Measurements from ENCODE around the gene MTURN.

The MTURN gene

DNA sequence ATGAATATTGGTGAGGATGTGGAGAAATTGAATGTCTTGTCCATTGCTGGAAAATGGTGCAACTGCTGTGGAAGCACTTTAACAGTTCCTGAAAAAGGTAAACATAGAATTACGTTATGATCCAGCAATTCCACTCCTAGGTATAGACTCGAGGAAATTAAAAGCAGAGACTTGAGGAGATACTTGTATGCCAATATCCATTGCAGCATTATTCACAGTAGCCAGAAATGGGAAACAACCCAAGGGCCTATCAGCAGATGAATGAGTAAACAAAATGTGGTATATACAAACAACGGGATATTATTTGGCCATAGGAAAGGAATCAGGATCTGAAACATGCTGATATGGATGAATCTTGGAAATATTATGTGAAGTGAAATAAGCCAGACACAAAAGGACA, 32.5 kb upstream of the MTURN start:
- peaks cover 17 to 25% (median 21%) of the 10 kb centered on the region in 11 experiments; a peak in 21 of 22 replicates for H3K9me3 ChIP-seq (replicated peaks in 1 of 11)
- H3K27ac ChIP-seq = no peak overlapping the region

DNA sequence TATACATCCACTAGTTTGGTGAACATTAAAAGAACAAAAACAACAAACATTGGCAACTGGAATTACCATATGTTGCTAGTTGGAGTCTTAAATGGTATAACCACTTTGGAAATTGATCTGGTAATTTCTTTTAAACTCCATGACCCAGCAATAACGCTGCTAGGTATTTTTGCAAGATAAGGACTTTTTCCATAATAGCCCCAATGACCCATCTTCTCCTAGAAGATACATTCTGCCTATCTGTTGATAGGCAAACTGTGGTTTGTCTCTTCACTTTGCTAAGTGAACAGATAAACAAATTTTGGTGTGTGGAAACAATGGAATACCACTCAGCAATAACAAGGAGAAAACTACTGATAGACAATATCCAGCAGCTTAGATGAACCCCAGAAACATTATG, 30.6 kb upstream of the MTURN start:
- Histone ChIP-seq H3K9ac (no peak overlapping the region), H3K27me3 (no peaks in the 10 kb centered on the region), H3K9me3 (replicated peaks in 1 of 11) (peaks cover 7 to 23% (median 20%) of the 10 kb centered on the region in 11 experiments; a peak in 17 of 22 replicates), H4K20me1 (no peaks in the 10 kb centered on the region), H3K4me2 (no peak overlapping the region), H3K4me3 (no peak overlapping the region), H3K36me3 (peaks cover 3 to 12% (median 5%) of the 10 kb centered on the region in 11 experiments; a peak in 14 of 22 replicates), H3K4me1 (no peaks in the 10 kb centered on the region), H3K27ac (no peak overlapping the region)
- TF ChIP-seq Cebpa-rat (IDR thresholded peaks at IDR 0.05) = no peak

More for the DNA sequence above, 32.5 kb upstream of the MTURN start:
- Histone ChIP-seq H3K4me3 (no peak overlapping the region), H3K4me2 (no peak overlapping the region), H3K9ac (no peak overlapping the region), H3K4me1 (no peaks in the 10 kb centered on the region), H3K27me3 (no peaks in the 10 kb centered on the region), H4K20me1 (no peaks in the 10 kb centered on the region), H3K36me3 (peaks cover 0 to 20% (median 13%) of the 10 kb centered on the region in 11 experiments; a peak in 13 of 22 replicates)
- no peak for TF ChIP-seq Cebpa-rat (IDR thresholded peaks at IDR 0.05)

DNA sequence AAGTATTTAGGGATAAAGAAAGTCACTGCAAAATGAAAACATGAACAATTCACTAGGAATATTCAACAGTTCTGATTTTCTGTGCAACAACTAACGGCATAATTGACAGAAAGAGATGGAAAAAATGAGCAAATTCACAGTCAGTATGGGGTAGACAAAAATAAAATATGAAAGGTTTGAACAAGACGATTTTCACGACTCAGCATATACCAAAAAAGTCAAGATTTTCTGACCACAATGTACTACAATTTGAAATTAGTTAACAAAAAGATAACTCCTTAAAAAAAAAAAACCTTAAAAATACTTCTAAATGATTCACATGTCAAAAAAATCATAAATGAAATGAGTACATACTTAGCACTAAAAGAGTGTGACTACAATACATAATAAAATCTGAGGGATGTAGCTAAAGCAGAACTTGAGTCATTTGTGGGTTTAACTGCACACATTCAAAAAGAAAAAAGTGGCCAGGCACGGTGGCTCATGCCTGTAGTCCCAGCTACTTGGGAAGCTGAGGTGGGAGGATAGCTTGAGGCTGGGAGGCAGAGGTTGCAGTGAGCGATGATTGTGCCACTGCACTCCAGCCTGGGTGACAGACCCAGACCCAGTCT, 22.6 kb upstream of the MTURN start:
- Histone ChIP-seq H4K20me1 (no peaks in the 10 kb centered on the region), H3K4me2 (no peak overlapping the region), H3K9ac (no peak overlapping the region), H3K36me3 (peaks cover 5 to 27% (median 12%) of the 10 kb centered on the region in 11 experiments; a peak in 11 of 22 replicates), H3K27ac (no peak overlapping the region), H3K4me3 (no peak overlapping the region), H3K27me3 (no peaks in the 10 kb centered on the region), H3K9me3 (replicated peaks in 1 of 11) (peaks cover 36 to 65% (median 54%) of the 10 kb centered on the region in 11 experiments), H3K4me1 (peaks cover 0 to 6% (median 0%) of the 10 kb centered on the region in 10 experiments; a peak in 2 of 20 replicates)
- TF ChIP-seq Cebpa-rat (IDR thresholded peaks at IDR 0.05) = no peak

DNA sequence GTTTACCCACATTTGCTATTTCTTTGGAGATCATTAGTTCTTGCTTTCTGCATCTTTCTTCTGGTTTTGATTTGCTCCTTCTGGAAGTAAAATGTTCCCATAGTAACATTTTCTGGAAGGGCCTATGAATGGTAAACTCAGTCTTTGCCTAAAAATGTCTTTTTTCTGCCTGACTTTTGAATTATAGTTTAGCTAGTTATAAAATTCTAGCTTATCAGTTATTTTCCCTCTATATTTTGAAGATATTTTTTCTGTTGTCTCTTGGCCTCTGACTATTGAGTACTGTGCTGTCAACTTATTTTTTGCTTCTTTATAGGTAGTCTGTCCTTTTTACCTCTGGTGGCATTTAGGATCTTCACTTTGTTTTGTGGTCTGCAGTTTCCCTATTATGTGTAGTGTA, 21.6 kb upstream of the MTURN start:
- Histone ChIP-seq H3K9me3 (replicated peaks in 1 of 11) (peaks cover 31 to 58% (median 47%) of the 10 kb centered on the region in 11 experiments), H3K27ac (no peak overlapping the region), H3K36me3 (peaks cover 5 to 27% (median 12%) of the 10 kb centered on the region in 11 experiments; a peak in 11 of 22 replicates), H3K9ac (no peak overlapping the region), H3K4me1 (peaks cover 0 to 6% (median 0%) of the 10 kb centered on the region in 10 experiments; a peak in 2 of 20 replicates), H4K20me1 (no peaks in the 10 kb centered on the region), H3K27me3 (no peaks in the 10 kb centered on the region), H3K4me3 (no peak overlapping the region), H3K4me2 (no peak overlapping the region)
- no peak for TF ChIP-seq Cebpa-rat (IDR thresholded peaks at IDR 0.05)

DNA sequence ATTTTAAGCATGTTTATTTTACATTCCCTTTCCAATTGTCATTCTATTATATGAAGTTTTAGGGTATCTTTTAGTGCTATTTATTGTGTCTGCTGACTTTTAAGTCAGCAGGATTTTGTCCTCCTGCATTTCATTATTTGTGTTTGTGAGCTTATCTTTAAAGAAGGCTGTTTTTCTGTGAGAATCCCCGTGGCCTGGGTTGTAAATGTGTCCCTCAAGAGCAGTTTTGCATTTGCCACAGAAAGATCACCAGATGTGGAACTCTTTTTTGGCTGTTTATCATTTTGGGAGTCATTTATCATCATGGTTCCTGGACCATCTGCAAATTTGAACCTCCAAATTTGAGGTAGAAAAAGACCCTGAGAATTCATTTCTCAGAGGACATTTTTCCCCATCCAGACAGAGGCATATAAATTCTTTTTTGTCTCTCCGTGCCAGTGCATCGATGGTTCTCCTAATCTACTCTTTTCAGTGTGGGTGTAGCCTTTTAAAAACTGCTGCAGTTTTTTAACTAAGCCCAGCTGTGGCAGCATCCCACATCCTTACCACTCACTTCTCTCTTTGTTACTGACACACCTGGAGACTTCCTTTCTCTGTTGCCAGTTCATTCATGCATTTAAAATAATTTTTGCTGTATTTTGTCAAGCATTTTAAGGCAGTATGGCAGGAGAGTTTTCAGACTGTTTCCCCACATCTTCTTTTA, 20.1 kb upstream of the MTURN start:
- H3K4me3 ChIP-seq = no peak overlapping the region
- no peak overlapping the region for H3K27ac ChIP-seq
- no peak overlapping the region for H3K4me2 ChIP-seq
- no peaks in the 10 kb centered on the region for H4K20me1 ChIP-seq
- peaks cover 5 to 27% (median 12%) of the 10 kb centered on the region in 11 experiments; a peak in 11 of 22 replicates for H3K36me3 ChIP-seq
- H3K27me3 ChIP-seq = no peaks in the 10 kb centered on the region
- peaks cover 0 to 6% (median 0%) of the 10 kb centered on the region in 10 experiments; a peak in 2 of 20 replicates for H3K4me1 ChIP-seq
- H3K9me3 ChIP-seq (replicated peaks in 1 of 11) = peaks cover 31 to 47% (median 37%) of the 10 kb centered on the region in 11 experiments
- H3K9ac ChIP-seq = no peak overlapping the region
- no peak for TF ChIP-seq Cebpa-rat (IDR thresholded peaks at IDR 0.05)

DNA sequence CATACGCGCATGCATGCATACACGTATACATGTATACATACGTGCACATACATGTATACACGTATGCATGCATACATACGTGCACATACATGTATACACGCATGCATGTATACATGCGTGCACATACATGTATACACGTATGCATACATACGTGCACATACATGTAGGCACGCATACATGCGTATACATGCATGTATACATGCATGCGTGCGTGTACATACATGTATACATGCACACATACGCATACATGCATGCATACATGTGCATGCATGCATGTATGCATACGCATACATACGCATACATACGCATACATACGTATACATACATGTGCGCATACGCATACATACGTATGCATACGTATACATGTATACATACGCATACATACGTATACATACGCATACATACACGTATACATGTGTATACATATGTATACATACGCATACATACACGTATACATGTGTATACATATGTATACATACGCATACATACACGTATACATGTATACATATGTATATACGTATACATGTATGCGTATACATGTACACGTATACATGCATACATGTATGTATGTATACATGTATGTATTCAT, 19.0 kb upstream of the MTURN start:
- no peak for TF ChIP-seq Cebpa-rat (IDR thresholded peaks at IDR 0.05)
- no peaks in the 10 kb centered on the region for H4K20me1 ChIP-seq
- peaks cover 2 to 27% (median 12%) of the 10 kb centered on the region in 11 experiments; a peak in 11 of 22 replicates for H3K36me3 ChIP-seq
- H3K4me2 ChIP-seq = no peak overlapping the region
- H3K27me3 ChIP-seq = no peaks in the 10 kb centered on the region
- peaks cover 0 to 6% (median under 1%) of the 10 kb centered on the region in 10 experiments; a peak in 3 of 20 replicates for H3K4me1 ChIP-seq
- no peak overlapping the region for H3K9ac ChIP-seq
- H3K27ac ChIP-seq = no peak overlapping the region
- H3K4me3 ChIP-seq = no peak overlapping the region
- H3K9me3 ChIP-seq (replicated peaks in 1 of 11) = peaks cover 29 to 47% (median 43%) of the 10 kb centered on the region in 11 experiments

DNA sequence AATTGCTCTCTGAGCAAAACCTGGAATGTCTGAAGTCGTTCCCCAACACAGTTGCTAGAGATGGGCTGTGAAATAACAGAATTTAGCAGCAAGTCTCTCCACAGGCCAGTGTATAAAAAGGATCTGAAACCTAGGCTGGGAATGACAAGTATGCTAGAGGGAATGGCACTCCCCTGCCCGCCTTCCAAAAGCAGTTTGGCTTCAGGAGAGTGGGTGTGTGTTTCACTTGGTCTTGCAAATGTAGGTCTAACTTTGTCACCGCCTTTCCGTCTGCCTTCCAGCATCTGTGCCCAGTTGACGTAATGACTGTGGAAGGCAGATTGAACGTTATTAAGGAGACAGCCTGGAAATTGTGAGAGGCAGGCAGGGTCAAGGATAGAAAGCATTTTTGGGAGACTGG, 18.0 kb upstream of the MTURN start:
- Histone ChIP-seq H3K4me3 (no peak overlapping the region), H3K9ac (no peak overlapping the region), H3K27me3 (no peaks in the 10 kb centered on the region), H3K9me3 (replicated peaks in 1 of 11) (peaks cover 22 to 51% (median 42%) of the 10 kb centered on the region in 11 experiments), H3K36me3 (peaks cover 4 to 31% (median 10%) of the 10 kb centered on the region in 11 experiments; a peak in 10 of 22 replicates), H3K27ac (no peak overlapping the region), H3K4me1 (peaks cover 6 to 15% (median 9%) of the 10 kb centered on the region in 10 experiments; a peak in 18 of 20 replicates), H4K20me1 (no peaks in the 10 kb centered on the region), H3K4me2 (peak overlapping the region in 2 of 11 experiments; percentile 6 to 14; a peak in 1 of 22 replicates)
- TF ChIP-seq Cebpa-rat (IDR thresholded peaks at IDR 0.05) = no peak

DNA sequence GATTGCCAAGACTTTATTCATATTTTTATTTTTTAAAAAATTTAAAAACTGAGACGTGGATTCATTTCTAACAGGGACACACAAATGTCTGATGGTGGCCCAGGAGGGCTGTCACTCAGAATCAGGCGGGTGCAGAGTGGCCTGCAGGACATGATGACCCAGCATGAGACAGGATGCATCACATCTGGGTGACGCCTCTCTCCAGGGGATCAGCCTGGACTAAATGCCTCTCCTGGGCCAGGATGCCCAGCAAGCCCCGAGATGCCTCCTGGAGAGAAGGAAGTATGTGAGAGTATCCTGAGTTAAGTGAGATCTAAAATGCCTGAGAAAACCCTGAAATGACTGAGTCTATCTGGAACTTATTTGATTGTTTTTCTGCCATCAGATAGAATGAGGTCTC, 16.9 kb upstream of the MTURN start:
- no peak overlapping the region for H3K27ac ChIP-seq
- TF ChIP-seq Cebpa-rat (IDR thresholded peaks at IDR 0.05) = no peak

More for the DNA sequence above, 16.9 kb upstream of the MTURN start:
- peaks cover 11 to 39% (median 31%) of the 10 kb centered on the region in 11 experiments for H3K9me3 ChIP-seq (replicated peaks in 1 of 11)
- no peaks in the 10 kb centered on the region for H3K27me3 ChIP-seq
- H3K36me3 ChIP-seq = peaks cover 0 to 25% (median 5%) of the 10 kb centered on the region in 11 experiments; a peak in 8 of 22 replicates
- no peak overlapping the region for H3K9ac ChIP-seq
- H3K4me3 ChIP-seq = no peak overlapping the region
- peaks cover 8 to 27% (median 19%) of the 10 kb centered on the region in 10 experiments; a peak in 19 of 20 replicates for H3K4me1 ChIP-seq
- H4K20me1 ChIP-seq = no peaks in the 10 kb centered on the region
- H3K4me2 ChIP-seq = no peak overlapping the region

Data from BLaER1 treated with 17β-estradiol and CSF1 and Interleukin-3, amounts not matched to agents 10 nM and 100 nM (cell line).